ENCODE measurements around the gene SETX.

SETX gene

GRCh38 chr9:132240841-132241482, 113.8 kb downstream of the SETX start:
- peak; percentile 98 for DNase-seq (ENCODE audit: low spot score)

GRCh38 chr9:132239999-132240840, 114.6 kb downstream of the SETX start:
- no peak for DNase-seq (ENCODE audit: low spot score)

- DNase-seq (ENCODE audit: low spot score): no peak
These were observed 115.3 kb downstream of the SETX start for GRCh38 chr9:132239518-132239917.

GRCh38 chr9:132238992-132239391, 115.8 kb downstream of the SETX start:
- no peak for DNase-seq (ENCODE audit: low spot score)

GRCh38 chr9:132238026-132238972, 116.5 kb downstream of the SETX start:
- DNase-seq (ENCODE audit: low spot score): no peak

- no peak for DNase-seq (ENCODE audit: low spot score)
These were observed 117.3 kb downstream of the SETX start for GRCh38 chr9:132237481-132237880.

GRCh38 chr9:132236662-132237311, 118.0 kb downstream of the SETX start:
- no peak for DNase-seq (ENCODE audit: low spot score)

GRCh38 chr9:132235894-132236661, 118.7 kb downstream of the SETX start:
- DNase-seq (ENCODE audit: low spot score): peak; percentile 86

- no peak for DNase-seq (ENCODE audit: low spot score)
These were observed 119.7 kb downstream of the SETX start for GRCh38 chr9:132235125-132235524.

- DNase-seq (ENCODE audit: low spot score): no peak
These were observed 120.3 kb downstream of the SETX start for GRCh38 chr9:132234535-132234934.

GRCh38 chr9:132233138-132233537, 121.6 kb downstream of the SETX start:
- no peak for DNase-seq (ENCODE audit: low spot score)

GRCh38 chr9:132232522-132232921, 122.3 kb downstream of the SETX start:
- no peak for DNase-seq (ENCODE audit: low spot score)

- no peak for DNase-seq (ENCODE audit: low spot score)
These were observed 123.6 kb downstream of the SETX start for GRCh38 chr9:132231019-132231701.

GRCh38 chr9:132230605-132231004, 124.2 kb downstream of the SETX start:
- no peak for DNase-seq (ENCODE audit: low spot score)

GRCh38 chr9:132228062-132228461, 126.7 kb downstream of the SETX start:
- no peak for DNase-seq (ENCODE audit: low spot score)

- no peak for DNase-seq (ENCODE audit: low spot score)
These were observed 128.0 kb downstream of the SETX start for GRCh38 chr9:132226571-132227430.

GRCh38 chr9:132224645-132225044, 130.1 kb downstream of the SETX start:
- no peak for DNase-seq (ENCODE audit: low spot score)

GRCh38 chr9:132221941-132222340, 132.8 kb downstream of the SETX start:
- no peak for DNase-seq (ENCODE audit: low spot score)

GRCh38 chr9:132218208-132218607, 136.6 kb downstream of the SETX start:
- no peak for DNase-seq (ENCODE audit: low spot score)
